ENCODE data around the gene LRRC53.

DNA sequence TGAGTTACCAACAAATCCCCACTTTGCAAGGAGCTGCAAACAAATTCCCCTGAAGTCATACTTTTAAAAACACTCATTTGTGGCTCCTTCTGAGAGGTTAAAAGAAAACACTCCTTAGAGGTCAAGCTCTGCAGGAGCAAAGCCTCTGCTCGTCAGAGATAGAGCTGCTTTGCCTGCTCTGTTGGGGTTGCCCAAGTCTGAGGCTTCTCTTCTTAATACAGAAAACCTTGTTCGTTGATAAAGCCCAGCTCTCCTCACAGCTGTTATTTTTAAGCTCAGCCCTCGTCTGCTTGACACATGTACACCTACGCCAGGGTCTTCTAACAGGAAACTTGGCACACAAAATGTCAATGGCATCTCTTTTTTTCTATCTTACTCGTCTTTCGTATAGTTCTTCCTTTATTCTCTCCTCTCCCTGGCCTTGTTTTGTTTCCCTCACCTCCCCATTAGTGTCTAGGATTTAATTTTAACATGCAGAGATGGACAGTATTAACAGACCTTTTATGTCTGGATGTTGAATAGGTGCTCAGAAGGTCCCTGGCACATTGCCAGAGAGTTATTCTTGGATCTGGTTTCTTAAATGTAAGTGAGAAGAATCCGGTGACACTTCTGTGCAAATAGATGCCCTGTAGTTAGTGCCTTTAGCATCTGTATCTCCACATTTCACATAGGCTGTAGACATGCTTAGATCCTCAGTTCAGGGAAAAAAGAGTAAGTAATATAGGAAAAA is 86.0 kb downstream of the LRRC53 start:
- TF ChIP-seq EP300 (IDR thresholded peaks at IDR 0.05) = no peak
- TF ChIP-seq, protein P1, sequence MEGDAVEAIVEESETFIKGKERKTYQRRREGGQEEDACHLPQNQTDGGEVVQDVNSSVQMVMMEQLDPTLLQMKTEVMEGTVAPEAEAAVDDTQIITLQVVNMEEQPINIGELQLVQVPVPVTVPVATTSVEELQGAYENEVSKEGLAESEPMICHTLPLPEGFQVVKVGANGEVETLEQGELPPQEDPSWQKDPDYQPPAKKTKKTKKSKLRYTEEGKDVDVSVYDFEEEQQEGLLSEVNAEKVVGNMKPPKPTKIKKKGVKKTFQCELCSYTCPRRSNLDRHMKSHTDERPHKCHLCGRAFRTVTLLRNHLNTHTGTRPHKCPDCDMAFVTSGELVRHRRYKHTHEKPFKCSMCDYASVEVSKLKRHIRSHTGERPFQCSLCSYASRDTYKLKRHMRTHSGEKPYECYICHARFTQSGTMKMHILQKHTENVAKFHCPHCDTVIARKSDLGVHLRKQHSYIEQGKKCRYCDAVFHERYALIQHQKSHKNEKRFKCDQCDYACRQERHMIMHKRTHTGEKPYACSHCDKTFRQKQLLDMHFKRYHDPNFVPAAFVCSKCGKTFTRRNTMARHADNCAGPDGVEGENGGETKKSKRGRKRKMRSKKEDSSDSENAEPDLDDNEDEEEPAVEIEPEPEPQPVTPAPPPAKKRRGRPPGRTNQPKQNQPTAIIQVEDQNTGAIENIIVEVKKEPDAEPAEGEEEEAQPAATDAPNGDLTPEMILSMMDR (IDR thresholded peaks at IDR 0.05) = no peak

All from tibial nerve (tissue), 4 donors.